SK-N-SH (cell line): ENCODE results near the gene SSUH2. TPM values are rescaled to one million over a fixed set of nuclear protein-coding genes. Genes with fewer than 3 reads are reported as not detected.

ENCODE experiments used
- CTCF ChIA-PET: fragments of 300-600, 350-600 bp; formaldehyde crosslinking; extraction: SDS; loops from one replicate; lab custom pipeline; 2021; lab: Yijun Ruan, JAX
- POLR2A ChIA-PET: fragments of 350-600 bp; sonication (Branson Sonifier 250); formaldehyde crosslinking; extraction: SDS; loops from one replicate; lab custom pipeline; 2020; ENCODE audit warnings: antibody characterized with exemption, inconsistent platforms; lab: Yijun Ruan, JAX
- DNase-seq: peaks from one replicate; pipeline ENCODE4 v3.0.0; 2012
- H2AFZ ChIP-seq: fragments of 200-600 bp; sonication (generic); 2 replicates; pipeline ENCODE4 v1.8.1; 2016; ENCODE audit warnings: antibody characterized with exemption, mild to moderate bottlenecking, low read depth
- H3F3A ChIP-seq: fragments of 200-600 bp; sonication (generic); replicated peaks from 2 replicates; pipeline ENCODE3; 2016; ENCODE audit warnings: antibody characterized with exemption, mild to moderate bottlenecking; ENCODE audit not compliant: insufficient read depth
- H3K27ac ChIP-seq, 2 experiments: fragments of 200-500 bp in 1 of 2; fragments of 200-600 bp in 1 of 2; sonication (Bioruptor generic) in 1 of 2; sonication (generic), shearing (Covaris generic) in 1 of 2; 2 replicates each; pipeline versions ENCODE4 v1.5.1 to v1.6.1; 2014 to 2016; ENCODE audit warnings: low read depth in 2 of 2, inconsistent platforms in 1 of 2, low read length in 1 of 2, mild to moderate bottlenecking in 1 of 2, mixed read lengths in 1 of 2
- H3K27me3 ChIP-seq: fragments of 200-600 bp; sonication (generic), shearing (Covaris generic); 2 replicates; pipeline ENCODE4 v1.6.1; 2016; ENCODE audit warnings: mixed run types; ENCODE audit not compliant: insufficient read depth
- H3K36me3 ChIP-seq, 2 experiments: fragments of 200-500 bp in 1 of 2; fragments of 200-600 bp in 1 of 2; sonication (Bioruptor generic) in 1 of 2; sonication (generic) in 1 of 2; replicated peaks in 1 of 2; 2 replicates each; pipeline versions ENCODE3 to v1.5.1; 2014 to 2016; ENCODE audit warnings: low read length in 1 of 2, mild to moderate bottlenecking in 1 of 2; ENCODE audit not compliant: insufficient read depth in 2 of 2, control insufficient read depth in 1 of 2
- H3K4me1 ChIP-seq, 2 experiments: fragments of 200-500 bp in 1 of 2; fragments of 200-600 bp in 1 of 2; sonication (Bioruptor generic) in 1 of 2; sonication (generic), shearing (Covaris generic) in 1 of 2; 2 replicates each; pipeline versions ENCODE4 v1.5.1 to v1.6.1; 2014 to 2016; ENCODE audit warnings: low read depth in 1 of 2, low read length in 1 of 2, mixed run types in 1 of 2; ENCODE audit not compliant: insufficient read depth in 2 of 2, control insufficient read depth in 1 of 2
- H3K4me2 ChIP-seq: fragments of 200-600 bp; sonication (generic), shearing (Covaris generic); 2 replicates; pipeline ENCODE4 v1.6.1; 2017; ENCODE audit warnings: mixed run types
- H3K4me3 ChIP-seq, 2 experiments: fragments of 200-500 bp in 1 of 2; fragments of 200-600 bp in 1 of 2; sonication (Bioruptor generic) in 1 of 2; sonication (generic), shearing (Covaris generic) in 1 of 2; 2 replicates each; pipeline versions ENCODE4 v1.5.1 to v1.8.1; 2014 to 2016; ENCODE audit warnings: low read depth in 2 of 2, inconsistent platforms in 1 of 2, low read length in 1 of 2, mild to moderate bottlenecking in 1 of 2, mixed read lengths in 1 of 2, moderate library complexity in 1 of 2
- H3K79me2 ChIP-seq: fragments of 200-600 bp; sonication (generic); 2 replicates; pipeline ENCODE4 v1.8.1; 2017; ENCODE audit warnings: mild to moderate bottlenecking; ENCODE audit not compliant: insufficient read depth
- H3K9ac ChIP-seq: fragments of 200-600 bp; sonication (generic); 2 replicates; pipeline ENCODE4 v1.6.1; 2017; ENCODE audit warnings: mixed run types
- H3K9me2 ChIP-seq: fragments of 200-600 bp; sonication (generic); 2 replicates; pipeline ENCODE4 v1.6.1; 2017; ENCODE audit warnings: mixed run types
- H3K9me3 ChIP-seq: fragments of 200-600 bp; sonication (generic); 2 replicates; pipeline ENCODE4 v1.6.1; 2017; ENCODE audit warnings: mixed run types, mild to moderate bottlenecking, moderate library complexity
- H4K20me1 ChIP-seq: fragments of 200-600 bp; sonication (generic); 2 replicates; pipeline ENCODE4 v1.6.1; 2017; ENCODE audit warnings: mild to moderate bottlenecking, mixed run types; ENCODE audit not compliant: insufficient read depth
- FOXJ3 ChIP-seq: sonication (generic); formaldehyde crosslinking; IDR thresholded peaks from 2 replicates; pipeline ENCODE4 v1.5.1; 2020; ENCODE audit warnings: mild to moderate bottlenecking, missing genetic modification reagents
- IRF3 ChIP-seq: fragments of 150-350 bp; IDR thresholded peaks from 2 replicates; pipeline ENCODE4 v1.6.1; 2016; ENCODE audit warnings: mild to moderate bottlenecking, low read depth, low read length
- MAX ChIP-seq: IDR thresholded peaks from 2 replicates; pipeline ENCODE4 v1.4.0; 2012; ENCODE audit warnings: low read depth
- MEF2A ChIP-seq: IDR thresholded peaks from 2 replicates; pipeline ENCODE4 v1.4.0; 2012; ENCODE audit warnings: low read depth, borderline replicate concordance
- NFIC ChIP-seq: IDR thresholded peaks from 2 replicates; pipeline ENCODE4 v1.4.0; 2012; ENCODE audit warnings: borderline replicate concordance
- PBX3 ChIP-seq: IDR thresholded peaks from 2 replicates; pipeline ENCODE4; 2012
- RFX5 ChIP-seq: IDR thresholded peaks from 2 replicates; pipeline ENCODE4 v1.6.1; 2012; ENCODE audit warnings: mild to moderate bottlenecking, improper control_type of control experiment, low read length
- USF1 ChIP-seq: IDR thresholded peaks from 2 replicates; pipeline ENCODE4 v1.4.0; 2012; ENCODE audit warnings: low read depth, borderline replicate concordance
- WGBS: methylation state at CpG from one replicate; pipeline ENCODE4 v1.1.6; 2017; ENCODE audit warnings: low lambda C conversion rate; 5-methylcytosine and 5-hydroxymethylcytosine counted together
- polyA plus RNA-seq, 3 experiments: library from polyadenylated mRNA; depleted of rRNA; stranded (reverse); fragments of >200 nt; gene quantifications; 2 replicates each; pipeline ENCODE4 v1.2.3, GENCODE V29; 2012

Gene SSUH2
- polyA plus RNA-seq, 1 of the 3 experiments (the other 2 are of a cell fraction), result 0.18 TPM

- Histone ChIP-seq H3K9me3 (no peaks in the 10 kb centered on the region), H3K27me3 (no peaks in the 10 kb centered on the region), H3K4me2 (no peak overlapping the region), H3K4me1 (peaks cover 0 to 5% of the 10 kb centered on the region in 2 experiments; a peak in 1 of 4 replicates), H3K36me3 (no peaks in the 10 kb centered on the region), H3K9me2 (no peaks in the 10 kb centered on the region), H2AFZ (no peak overlapping the region), H3K9ac (no peak overlapping the region), H3K27ac (no peak overlapping the region), H3F3A (no peaks in the 10 kb centered on the region), H3K79me2 (no peaks in the 10 kb centered on the region), H4K20me1 (no peaks in the 10 kb centered on the region), H3K4me3 (no peak overlapping the region)
- TF ChIP-seq NFIC (no peak), MEF2A (no peak), PBX3 (no peak)
- ChIA-PET POLR2A (no interaction called here), CTCF (no interaction called here)
- no peak for DNase-seq
- 71% methylated on average over 7 of the region's 7 CpGs for WGBS
These were observed 5.0 kb downstream of the SSUH2 start for GRCh38 chr3:8639659-8640000.

GRCh38 chr3:8638994-8639658 lies 5.5 kb downstream of the SSUH2 start:
- TF ChIP-seq FOXJ3 (CRISPR knock-in tag) (no peak), IRF3 (no peak)
- H3K4me1 ChIP-seq, result peaks cover 0 to 4% of the 10 kb centered on the region in 2 experiments; a peak in 1 of 4 replicates
- H3K27ac ChIP-seq, result no peak overlapping the region
- H3K36me3 ChIP-seq, result no peaks in the 10 kb centered on the region
- POLR2A ChIA-PET, result no interaction called here
- no peaks in the 10 kb centered on the region for H3K79me2 ChIP-seq
- H3K9ac ChIP-seq, result no peak overlapping the region
- H4K20me1 ChIP-seq, result no peaks in the 10 kb centered on the region
- no peaks in the 10 kb centered on the region for H3K9me2 ChIP-seq
- DNase-seq, result no peak
- no peak overlapping the region for H3K4me2 ChIP-seq
- 80% methylated on average over 13 of the region's 13 CpGs for WGBS
- no peaks in the 10 kb centered on the region for H3K9me3 ChIP-seq
- H3K4me3 ChIP-seq, result no peak overlapping the region
- CTCF ChIA-PET, result no interaction called here
- H3F3A ChIP-seq, result no peaks in the 10 kb centered on the region
- no peaks in the 10 kb centered on the region for H3K27me3 ChIP-seq
- no peak overlapping the region for H2AFZ ChIP-seq

- Histone ChIP-seq H4K20me1 (no peaks in the 10 kb centered on the region), H3K4me3 (no peak overlapping the region), H3K4me2 (no peak overlapping the region), H3K27ac (no peak overlapping the region), H3K9me2 (no peaks in the 10 kb centered on the region), H3K9ac (no peak overlapping the region), H3K79me2 (no peaks in the 10 kb centered on the region), H3K27me3 (no peaks in the 10 kb centered on the region)
- no peak for DNase-seq
- POLR2A ChIA-PET, result no interaction called here
- TF ChIP-seq MEF2A (no peak), USF1 (no peak), RFX5 (no peak), MAX (no peak)
- TF ChIP-seq, all 33 proteins: peak for 0
- Histone ChIP-seq H3K36me3 (no peaks in the 10 kb centered on the region), H2AFZ (no peak overlapping the region), H3K4me1 (peaks cover 0 to 8% of the 10 kb centered on the region in 2 experiments; a peak in 1 of 4 replicates), H3F3A (no peaks in the 10 kb centered on the region), H3K9me3 (no peaks in the 10 kb centered on the region)
- WGBS, result 20% methylated on average over 1 of the region's 1 CpG
- CTCF ChIA-PET, result interaction anchor here (0.8 to 1.2 kb wide), 2 partner anchors 12 to 15 kb away, joined by 3 read pairs; no protein-coding TSS in a partner anchor
These were observed 7.2 kb downstream of the SSUH2 start for GRCh38 chr3:8637348-8637747.
